Ovary (tissue), 3 donors: Measurements from ENCODE around the gene EXOC6B.

Experiments
- EP300 ChIP-seq: sonication (generic); formaldehyde crosslinking; IDR thresholded peaks from one replicate; pipeline ENCODE4 v1.6.1; 2017; ENCODE audit warnings: antibody characterized with exemption
- POLR2A ChIP-seq: fragments of 450-650 bp; IDR thresholded peaks from one replicate; pipeline ENCODE4 v1.6.1; 2017; ENCODE audit warnings: antibody characterized with exemption, mild to moderate bottlenecking, moderate library complexity
- TF ChIP-seq, protein P1 (sequence below), 3 donors: fragments of 450-650 bp in 2 of 3; fragments of 200-600 bp in 1 of 3; IDR thresholded peaks; one replicate each; pipeline versions ENCODE4 v1.5.1 to v1.8.0; 2016 to 2022; ENCODE audit warnings: antibody characterized with exemption in 3 of 3, mild to moderate bottlenecking in 1 of 3
- donor health status: DM: no; HTN: no; CAD: no.

- TF ChIP-seq, protein P1, sequence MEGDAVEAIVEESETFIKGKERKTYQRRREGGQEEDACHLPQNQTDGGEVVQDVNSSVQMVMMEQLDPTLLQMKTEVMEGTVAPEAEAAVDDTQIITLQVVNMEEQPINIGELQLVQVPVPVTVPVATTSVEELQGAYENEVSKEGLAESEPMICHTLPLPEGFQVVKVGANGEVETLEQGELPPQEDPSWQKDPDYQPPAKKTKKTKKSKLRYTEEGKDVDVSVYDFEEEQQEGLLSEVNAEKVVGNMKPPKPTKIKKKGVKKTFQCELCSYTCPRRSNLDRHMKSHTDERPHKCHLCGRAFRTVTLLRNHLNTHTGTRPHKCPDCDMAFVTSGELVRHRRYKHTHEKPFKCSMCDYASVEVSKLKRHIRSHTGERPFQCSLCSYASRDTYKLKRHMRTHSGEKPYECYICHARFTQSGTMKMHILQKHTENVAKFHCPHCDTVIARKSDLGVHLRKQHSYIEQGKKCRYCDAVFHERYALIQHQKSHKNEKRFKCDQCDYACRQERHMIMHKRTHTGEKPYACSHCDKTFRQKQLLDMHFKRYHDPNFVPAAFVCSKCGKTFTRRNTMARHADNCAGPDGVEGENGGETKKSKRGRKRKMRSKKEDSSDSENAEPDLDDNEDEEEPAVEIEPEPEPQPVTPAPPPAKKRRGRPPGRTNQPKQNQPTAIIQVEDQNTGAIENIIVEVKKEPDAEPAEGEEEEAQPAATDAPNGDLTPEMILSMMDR (IDR thresholded peaks at IDR 0.05), result no peak
- TF ChIP-seq POLR2A (no peak), EP300 (no peak)
Measured at GRCh38 chr2:72144632-72145288, 681.1 kb downstream of the EXOC6B start.
